ENCODE data around the gene MATCAP1. TPM values are rescaled to one million over a fixed set of nuclear protein-coding genes. Genes with fewer than 3 reads are reported as not detected.

The MATCAP1 gene
- total RNA-seq, 1 experiment from 2014 or later = 36.5 TPM

DNA sequence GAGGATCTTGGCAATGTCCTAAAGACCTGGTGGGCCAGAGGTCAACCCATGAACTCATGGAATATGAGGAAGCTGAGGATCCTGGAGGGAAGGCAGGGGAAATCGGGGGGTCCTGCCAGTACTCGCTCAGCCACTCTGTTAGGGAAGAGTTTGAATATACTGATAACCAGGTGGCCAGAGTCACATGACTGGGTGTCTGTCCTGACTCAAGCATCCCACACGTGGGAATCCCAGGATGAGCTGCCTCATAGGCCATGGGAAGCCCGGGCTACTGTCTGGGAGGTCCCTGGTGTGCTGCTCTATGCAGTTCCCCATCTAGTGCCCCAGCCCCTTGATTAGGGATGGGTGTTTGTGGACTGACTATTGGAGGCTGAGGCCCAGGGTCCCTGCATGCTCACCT is 4.6 kb upstream of the MATCAP1 start:
- H3K4me1 Mint-ChIP-seq (ENCODE audit: low read depth, unreplicated experiment) = peaks cover 21% of the 10 kb centered on the region
- TF ChIP-seq, protein P1, sequence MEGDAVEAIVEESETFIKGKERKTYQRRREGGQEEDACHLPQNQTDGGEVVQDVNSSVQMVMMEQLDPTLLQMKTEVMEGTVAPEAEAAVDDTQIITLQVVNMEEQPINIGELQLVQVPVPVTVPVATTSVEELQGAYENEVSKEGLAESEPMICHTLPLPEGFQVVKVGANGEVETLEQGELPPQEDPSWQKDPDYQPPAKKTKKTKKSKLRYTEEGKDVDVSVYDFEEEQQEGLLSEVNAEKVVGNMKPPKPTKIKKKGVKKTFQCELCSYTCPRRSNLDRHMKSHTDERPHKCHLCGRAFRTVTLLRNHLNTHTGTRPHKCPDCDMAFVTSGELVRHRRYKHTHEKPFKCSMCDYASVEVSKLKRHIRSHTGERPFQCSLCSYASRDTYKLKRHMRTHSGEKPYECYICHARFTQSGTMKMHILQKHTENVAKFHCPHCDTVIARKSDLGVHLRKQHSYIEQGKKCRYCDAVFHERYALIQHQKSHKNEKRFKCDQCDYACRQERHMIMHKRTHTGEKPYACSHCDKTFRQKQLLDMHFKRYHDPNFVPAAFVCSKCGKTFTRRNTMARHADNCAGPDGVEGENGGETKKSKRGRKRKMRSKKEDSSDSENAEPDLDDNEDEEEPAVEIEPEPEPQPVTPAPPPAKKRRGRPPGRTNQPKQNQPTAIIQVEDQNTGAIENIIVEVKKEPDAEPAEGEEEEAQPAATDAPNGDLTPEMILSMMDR (IDR thresholded peaks at IDR 0.05; ENCODE audit: unreplicated experiment) = no peak
- H3K27me3 Mint-ChIP-seq (ENCODE audit: unreplicated experiment) = peaks cover 12% of the 10 kb centered on the region
- H3K27ac Mint-ChIP-seq (ENCODE audit: unreplicated experiment) = no peak overlapping the region
- peaks cover 21% of the 10 kb centered on the region for H3K36me3 Mint-ChIP-seq (ENCODE audit: insufficient read depth, unreplicated experiment)
- H3K4me3 Mint-ChIP-seq (ENCODE audit: low read depth, unreplicated experiment) = no peak overlapping the region
- BruUV-seq (replicated peaks) = no TSS peak
- intact Hi-C loops (cut with micrococcal nuclease; ENCODE audit: unreplicated experiment) = loop anchor here (5.0 kb wide), 2 partner anchors 171 to 241 kb away; no protein-coding TSS in a partner anchor
- CTCF ChIA-PET = interaction anchor here (0.7 kb wide), 1 partner anchor 384 kb away, joined by 3 read pairs; no protein-coding TSS in a partner anchor
- H3K9me3 Mint-ChIP-seq (ENCODE audit: low read depth, unreplicated experiment) = no peaks in the 10 kb centered on the region
- DNase-seq = no peak

DNA sequence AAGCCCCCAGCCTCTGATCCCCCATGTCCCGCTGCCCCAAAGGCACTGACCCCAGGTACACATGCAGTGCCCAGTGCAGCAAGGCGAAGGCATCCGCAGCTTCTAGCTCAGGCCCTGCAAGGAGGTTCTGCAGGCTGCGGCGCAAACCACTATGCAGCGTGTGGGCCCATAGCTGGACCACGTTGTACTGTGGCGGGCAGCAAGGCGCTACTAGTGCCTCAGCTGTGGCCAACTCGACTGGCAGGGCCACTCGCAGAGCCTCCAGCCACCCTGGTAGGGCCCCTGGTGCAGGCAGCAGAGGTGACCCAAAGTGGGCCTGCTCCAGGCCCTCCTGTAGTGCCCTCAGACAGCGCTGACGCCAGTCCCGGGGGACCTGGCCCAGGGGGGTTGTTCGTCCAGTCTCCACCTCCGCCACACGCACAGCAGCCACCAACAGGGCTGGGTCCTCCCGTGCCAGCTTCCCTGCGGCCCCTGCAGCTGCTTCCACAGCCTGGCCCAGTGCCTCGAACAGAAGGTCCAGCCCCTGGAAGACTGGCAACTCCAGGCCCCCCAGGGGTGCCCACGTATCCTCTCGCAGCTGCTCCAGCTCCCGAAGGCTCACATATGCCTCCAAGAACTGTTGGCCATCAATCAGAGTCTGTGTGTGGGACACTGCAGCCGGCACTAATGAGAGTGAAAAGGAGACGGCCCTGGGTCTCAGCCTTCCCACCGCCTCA is 3.6 kb upstream of the MATCAP1 start:
- no peaks in the 10 kb centered on the region for H3K9me3 Mint-ChIP-seq (ENCODE audit: low read depth, unreplicated experiment)
- BruUV-seq (replicated peaks) = no TSS peak
- TF ChIP-seq, protein P1 (IDR thresholded peaks at IDR 0.05; ENCODE audit: unreplicated experiment) = no peak
- peaks cover 11% of the 10 kb centered on the region for H3K36me3 Mint-ChIP-seq (ENCODE audit: insufficient read depth, unreplicated experiment)
- no peak overlapping the region for H3K4me3 Mint-ChIP-seq (ENCODE audit: low read depth, unreplicated experiment)
- H3K4me1 Mint-ChIP-seq (ENCODE audit: low read depth, unreplicated experiment) = peaks cover 19% of the 10 kb centered on the region
- H3K27ac Mint-ChIP-seq (ENCODE audit: unreplicated experiment) = no peak overlapping the region
- DNase-seq = no peak
- intact Hi-C loops (cut with micrococcal nuclease; ENCODE audit: unreplicated experiment) = loop anchor here (5.0 kb wide), 2 partner anchors 170 to 240 kb away; no protein-coding TSS in a partner anchor
- peaks cover 12% of the 10 kb centered on the region for H3K27me3 Mint-ChIP-seq (ENCODE audit: unreplicated experiment)
- CTCF ChIA-PET = interaction anchor here (1.0 kb wide), 1 partner anchor 9 kb away, joined by 3 read pairs; no protein-coding TSS in a partner anchor

DNA sequence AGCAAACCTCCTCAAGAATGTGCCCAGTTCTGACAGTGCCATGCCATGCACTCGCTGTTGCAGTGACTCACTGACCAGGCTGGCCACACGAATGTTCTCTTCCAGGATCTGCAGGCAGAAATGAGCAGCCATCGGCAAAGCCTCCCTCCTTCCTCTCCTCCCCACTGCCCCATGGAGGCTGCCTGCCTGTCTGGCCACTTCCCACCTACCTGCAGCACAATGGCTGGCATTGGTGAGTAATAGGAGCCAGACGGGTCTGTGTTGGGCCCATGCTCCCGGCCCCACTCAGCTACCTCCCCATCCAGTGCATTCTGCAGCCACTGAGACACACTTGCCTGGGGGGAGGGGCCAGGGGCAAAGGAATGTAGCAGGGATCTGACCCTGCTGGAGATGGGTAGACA is 2.8 kb upstream of the MATCAP1 start:
- TF ChIP-seq, protein P1 (IDR thresholded peaks at IDR 0.05; ENCODE audit: unreplicated experiment) = no peak
- intact Hi-C loops (cut with micrococcal nuclease; ENCODE audit: unreplicated experiment) = loop anchor here (5.0 kb wide), 2 partner anchors 169 to 239 kb away; no protein-coding TSS in a partner anchor
- Mint-ChIP-seq H3K9me3 (ENCODE audit: low read depth, unreplicated experiment) (no peaks in the 10 kb centered on the region), H3K4me3 (ENCODE audit: low read depth, unreplicated experiment) (no peak overlapping the region), H3K4me1 (ENCODE audit: low read depth, unreplicated experiment) (peaks cover 16% of the 10 kb centered on the region), H3K36me3 (ENCODE audit: insufficient read depth, unreplicated experiment) (peaks cover 3% of the 10 kb centered on the region), H3K27me3 (ENCODE audit: unreplicated experiment) (peaks cover 12% of the 10 kb centered on the region), H3K27ac (ENCODE audit: unreplicated experiment) (no peak overlapping the region)
- BruUV-seq (replicated peaks) = no TSS peak
- CTCF ChIA-PET = interaction anchor here (1.0 to 1.2 kb wide), 2 partner anchors 10 to 211 kb away, joined by 3 read pairs; no protein-coding TSS in a partner anchor
- DNase-seq = no peak

DNA sequence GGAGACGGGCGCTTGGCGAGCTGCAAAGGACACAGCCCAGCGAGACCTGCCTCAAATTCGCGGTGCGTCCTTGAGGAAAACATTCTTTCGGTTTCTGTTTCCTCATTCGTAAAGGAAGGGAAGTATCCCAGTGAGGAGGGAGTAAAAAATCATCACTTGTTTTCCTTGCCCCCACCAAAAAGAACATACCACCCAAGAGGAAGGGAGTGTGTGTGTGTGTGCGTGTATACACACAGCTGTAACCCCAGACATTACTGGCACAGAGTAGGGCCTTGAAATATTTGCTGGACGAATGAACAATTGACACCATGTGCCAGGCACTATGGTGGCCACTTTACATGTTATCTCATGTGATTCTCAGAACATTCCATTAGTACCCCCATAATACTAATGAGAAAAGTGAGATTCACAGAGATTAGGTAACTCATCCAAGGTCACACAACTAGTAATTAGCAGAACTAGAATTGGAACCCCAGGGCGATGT is 1.9 kb upstream of the MATCAP1 start:
- intact Hi-C loops (cut with micrococcal nuclease; ENCODE audit: unreplicated experiment) = loop anchor here (1.0 to 5.0 kb wide), 3 partner anchors 168 to 238 kb away; no protein-coding TSS in a partner anchor
- BruUV-seq (replicated peaks) = no TSS peak
- no peak for DNase-seq
- CTCF ChIA-PET = interaction anchor here (0.8 to 2.3 kb wide), 7 partner anchors 12 to 232 kb away, joined by 3 to 23 read pairs (median 4); no protein-coding TSS in a partner anchor
- H3K4me3 Mint-ChIP-seq (ENCODE audit: low read depth, unreplicated experiment) = no peak overlapping the region
- H3K9me3 Mint-ChIP-seq (ENCODE audit: low read depth, unreplicated experiment) = no peaks in the 10 kb centered on the region
- H3K36me3 Mint-ChIP-seq (ENCODE audit: insufficient read depth, unreplicated experiment) = no peaks in the 10 kb centered on the region
- H3K27me3 Mint-ChIP-seq (ENCODE audit: unreplicated experiment) = peaks cover 12% of the 10 kb centered on the region
- H3K4me1 Mint-ChIP-seq (ENCODE audit: low read depth, unreplicated experiment) = peaks cover 10% of the 10 kb centered on the region
- no peak overlapping the region for H3K27ac Mint-ChIP-seq (ENCODE audit: unreplicated experiment)
- TF ChIP-seq, protein P1 (IDR thresholded peaks at IDR 0.05; ENCODE audit: unreplicated experiment) = no peak

Data from Calu3 (cell line).